Measurements from ENCODE around the gene ARMC8.

Gene ARMC8

DNA sequence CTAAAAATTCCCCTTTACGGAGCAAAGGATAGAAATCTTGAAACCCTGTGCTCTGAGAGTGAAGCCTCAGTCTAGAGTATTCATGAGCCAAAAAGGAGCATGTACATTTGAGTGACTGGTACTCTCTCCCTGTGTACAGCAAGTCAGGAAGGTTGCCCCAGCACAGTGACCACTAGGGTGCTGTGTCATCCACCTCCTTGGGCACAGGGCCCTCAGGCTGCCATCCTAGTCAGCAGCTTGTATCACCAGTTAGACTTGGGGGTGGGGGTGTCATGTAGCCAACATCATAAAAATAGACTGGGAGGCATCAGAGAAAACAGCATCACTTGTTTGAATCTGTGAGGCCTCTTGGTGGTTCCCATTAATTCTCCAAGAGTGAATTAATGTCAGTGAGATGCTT is 130.6 kb downstream of the ARMC8 start:
- ATAC-seq: no peak
- TF ChIP-seq OSR1 (CRISPR knock-in tag; IDR thresholded peaks at IDR 0.05): no peak
- TF ChIP-seq SNAI2 (CRISPR knock-in tag; IDR thresholded peaks at IDR 0.05): no peak
- TF ChIP-seq, protein P1, sequence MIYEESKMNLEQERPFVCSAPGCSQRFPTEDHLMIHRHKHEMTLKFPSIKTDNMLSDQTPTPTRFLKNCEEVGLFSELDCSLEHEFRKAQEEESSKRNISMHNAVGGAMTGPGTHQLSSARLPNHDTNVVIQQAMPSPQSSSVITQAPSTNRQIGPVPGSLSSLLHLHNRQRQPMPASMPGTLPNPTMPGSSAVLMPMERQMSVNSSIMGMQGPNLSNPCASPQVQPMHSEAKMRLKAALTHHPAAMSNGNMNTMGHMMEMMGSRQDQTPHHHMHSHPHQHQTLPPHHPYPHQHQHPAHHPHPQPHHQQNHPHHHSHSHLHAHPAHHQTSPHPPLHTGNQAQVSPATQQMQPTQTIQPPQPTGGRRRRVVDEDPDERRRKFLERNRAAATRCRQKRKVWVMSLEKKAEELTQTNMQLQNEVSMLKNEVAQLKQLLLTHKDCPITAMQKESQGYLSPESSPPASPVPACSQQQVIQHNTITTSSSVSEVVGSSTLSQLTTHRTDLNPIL (CRISPR knock-in tag; IDR thresholded peaks at IDR 0.05; ENCODE audit: low read depth): no peak
- TF ChIP-seq ARNTL (CRISPR knock-in tag; IDR thresholded peaks at IDR 0.05; ENCODE audit: borderline replicate concordance, low read depth): no peak
- no peak for TF ChIP-seq ZFP3 (CRISPR knock-in tag; IDR thresholded peaks at IDR 0.05)
- no peak for TF ChIP-seq TSHZ2 (CRISPR knock-in tag; IDR thresholded peaks at IDR 0.05)
- TF ChIP-seq RARB (CRISPR knock-in tag; IDR thresholded peaks at IDR 0.05): no peak
- TF ChIP-seq PATZ1 (CRISPR knock-in tag; IDR thresholded peaks at IDR 0.05; ENCODE audit: borderline replicate concordance): no peak
- no peak for TF ChIP-seq ESRRG (CRISPR knock-in tag; IDR thresholded peaks at IDR 0.05)
- TF ChIP-seq ZNF565 (CRISPR knock-in tag; conservative IDR thresholded peaks at IDR 0.05; ENCODE audit: low read depth): no peak
- no peak for TF ChIP-seq POU6F1 (CRISPR knock-in tag; IDR thresholded peaks at IDR 0.05; ENCODE audit: borderline replicate concordance, low read depth)

GRCh38 chr3:138323971-138324370 is 136.9 kb downstream of the ARMC8 start:
- ATAC-seq: no peak
- no peak for TF ChIP-seq PATZ1 (CRISPR knock-in tag; IDR thresholded peaks at IDR 0.05; ENCODE audit: borderline replicate concordance)

GRCh38 chr3:138325990-138326389 is 138.9 kb downstream of the ARMC8 start:
- TF ChIP-seq GLIS3 (CRISPR knock-in tag; IDR thresholded peaks at IDR 0.05) (no peak), PPARA (CRISPR knock-in tag; IDR thresholded peaks at IDR 0.05; ENCODE audit: borderline replicate concordance) (no peak), ZFP30 (CRISPR knock-in tag; IDR thresholded peaks at IDR 0.05) (no peak), ISL1 (CRISPR knock-in tag; IDR thresholded peaks at IDR 0.05) (no peak), ESRRG (CRISPR knock-in tag; IDR thresholded peaks at IDR 0.05) (no peak), POU6F1 (CRISPR knock-in tag; IDR thresholded peaks at IDR 0.05; ENCODE audit: borderline replicate concordance, low read depth) (no peak), CSDC2 (CRISPR knock-in tag; IDR thresholded peaks at IDR 0.05) (no peak), BACH2 (CRISPR knock-in tag; IDR thresholded peaks at IDR 0.05; ENCODE audit: borderline replicate concordance) (no peak), ARNTL (CRISPR knock-in tag; IDR thresholded peaks at IDR 0.05; ENCODE audit: borderline replicate concordance, low read depth) (no peak), RARB (CRISPR knock-in tag; IDR thresholded peaks at IDR 0.05) (no peak), ZNF8 (CRISPR knock-in tag; IDR thresholded peaks at IDR 0.05) (no peak), OSR1 (CRISPR knock-in tag; IDR thresholded peaks at IDR 0.05) (no peak), TOX (CRISPR knock-in tag; IDR thresholded peaks at IDR 0.05; ENCODE audit: borderline replicate concordance) (no peak), SNAI2 (CRISPR knock-in tag; IDR thresholded peaks at IDR 0.05) (no peak)
- TF ChIP-seq, protein P2, sequence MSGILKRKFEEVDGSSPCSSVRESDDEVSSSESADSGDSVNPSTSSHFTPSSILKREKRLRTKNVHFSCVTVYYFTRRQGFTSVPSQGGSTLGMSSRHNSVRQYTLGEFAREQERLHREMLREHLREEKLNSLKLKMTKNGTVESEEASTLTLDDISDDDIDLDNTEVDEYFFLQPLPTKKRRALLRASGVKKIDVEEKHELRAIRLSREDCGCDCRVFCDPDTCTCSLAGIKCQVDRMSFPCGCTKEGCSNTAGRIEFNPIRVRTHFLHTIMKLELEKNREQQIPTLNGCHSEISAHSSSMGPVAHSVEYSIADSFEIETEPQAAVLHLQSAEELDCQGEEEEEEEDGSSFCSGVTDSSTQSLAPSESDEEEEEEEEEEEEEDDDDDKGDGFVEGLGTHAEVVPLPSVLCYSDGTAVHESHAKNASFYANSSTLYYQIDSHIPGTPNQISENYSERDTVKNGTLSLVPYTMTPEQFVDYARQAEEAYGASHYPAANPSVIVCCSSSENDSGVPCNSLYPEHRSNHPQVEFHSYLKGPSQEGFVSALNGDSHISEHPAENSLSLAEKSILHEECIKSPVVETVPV (CRISPR knock-in tag; IDR thresholded peaks at IDR 0.05): no peak
- no peak for ATAC-seq
